ENCODE results near the gene FAM149B1.

- TF ChIP-seq CTCF (IDR thresholded peaks at IDR 0.05 in 4 of 5, conservative IDR thresholded peaks at IDR 0.05 in 1 of 5) (no peak), POLR2A (IDR thresholded peaks at IDR 0.05) (no peak)
These were observed 48.5 kb upstream of the FAM149B1 start for GRCh38 chr10:73119457-73119856.

All from gastrocnemius medialis (tissue), 4 donors.